ENCODE measurements around the gene GDI2.
"Not testable (repeated sequence)": the region's sequence is repeated elsewhere in the genome, so short reads cannot be mapped to it uniquely, and the experiment has no call there.

Gene GDI2

GRCh38 chr10:5826511-5826910, 13.3 kb upstream of the GDI2 start:
- not testable (repeated sequence) for DNase-seq

- DNase-seq = no peak
Measured at GRCh38 chr10:5818894-5819293, 5.7 kb upstream of the GDI2 start.

GRCh38 chr10:5818048-5818331, 4.8 kb upstream of the GDI2 start:
- DNase-seq = no peak

- DNase-seq = no peak
Measured at GRCh38 chr10:5817322-5818047, 4.3 kb upstream of the GDI2 start.

GRCh38 chr10:5816170-5816569, 2.9 kb upstream of the GDI2 start:
- DNase-seq = no peak

- peak; percentile 14 for DNase-seq
Measured at GRCh38 chr10:5814110-5815107, 1.2 kb upstream of the GDI2 start.

GRCh38 chr10:5813091-5813340, 218 bp downstream of the GDI2 start:
- no peak for DNase-seq

- DNase-seq = no peak
Measured at GRCh38 chr10:5812283-5813090, 747 bp downstream of the GDI2 start.

- DNase-seq = peak; percentile 25
Measured at GRCh38 chr10:5811387-5811821, 1.8 kb downstream of the GDI2 start.

GRCh38 chr10:5810225-5810624, 3.0 kb downstream of the GDI2 start:
- no peak for DNase-seq

- DNase-seq = no peak
Measured at GRCh38 chr10:5809527-5810154, 3.6 kb downstream of the GDI2 start.

- DNase-seq = not testable (repeated sequence)
Measured at GRCh38 chr10:5808783-5809392, 4.3 kb downstream of the GDI2 start.

GRCh38 chr10:5806745-5807144, 6.5 kb downstream of the GDI2 start:
- no peak for DNase-seq

GRCh38 chr10:5805711-5806110, 7.5 kb downstream of the GDI2 start:
- DNase-seq = no peak

- no peak for DNase-seq
Measured at GRCh38 chr10:5805260-5805659, 8.0 kb downstream of the GDI2 start.

GRCh38 chr10:5804386-5804785, 8.8 kb downstream of the GDI2 start:
- DNase-seq = no peak

- no peak for DNase-seq
Measured at GRCh38 chr10:5800782-5801181, 12.5 kb downstream of the GDI2 start.

GRCh38 chr10:5794236-5794635, 19.0 kb downstream of the GDI2 start:
- DNase-seq = no peak

- DNase-seq = no peak
Measured at GRCh38 chr10:5789626-5790025, 23.6 kb downstream of the GDI2 start.

GRCh38 chr10:5788969-5789368, 24.3 kb downstream of the GDI2 start:
- DNase-seq = no peak

GRCh38 chr10:5783300-5783699, 29.9 kb downstream of the GDI2 start:
- DNase-seq = no peak

GRCh38 chr10:5782174-5782573, 31.1 kb downstream of the GDI2 start:
- DNase-seq = no peak

GRCh38 chr10:5779730-5780129, 33.5 kb downstream of the GDI2 start:
- DNase-seq = no peak

All from NCI-H1694 (cell line).